Hepatocyte (in vitro differentiated cells): ENCODE data around the gene LRRC71. TPM values are rescaled to one million over a fixed set of nuclear protein-coding genes. Genes with fewer than 3 reads are reported as not detected.

Experiments
- DNase-seq: peaks from one replicate; pipeline ENCODE4 v3.0.0-alpha.2; 2016; ENCODE audit warnings: low spot score
- H2AFZ ChIP-seq: fragments of 200-600 bp; sonication (generic); 2 replicates; pipeline ENCODE4 v1.6.0; 2016; ENCODE audit warnings: antibody characterized with exemption, mild to moderate bottlenecking
- H3K27ac ChIP-seq: fragments of 200-600 bp; sonication (generic); 2 replicates; pipeline ENCODE4 v1.5.1; 2016; ENCODE audit warnings: mild to moderate bottlenecking
- H3K27me3 ChIP-seq: fragments of 200-600 bp; sonication (generic); 2 replicates; pipeline ENCODE4 v1.6.1; 2016
- H3K36me3 ChIP-seq: fragments of 200-600 bp; sonication (generic); replicated peaks from 2 replicates; pipeline ENCODE4 v1.5.1; 2016; ENCODE audit warnings: low read depth; ENCODE audit not compliant: insufficient read depth
- H3K4me1 ChIP-seq: fragments of 200-600 bp; sonication (generic); 2 replicates; pipeline ENCODE4 v1.5.1; 2016; ENCODE audit warnings: mild to moderate bottlenecking, moderate library complexity; ENCODE audit not compliant: insufficient read depth
- H3K4me2 ChIP-seq: fragments of 200-600 bp; sonication (generic); 2 replicates; pipeline ENCODE4 v1.6.0; 2016
- H3K4me3 ChIP-seq: fragments of 200-600 bp; sonication (generic); 2 replicates; pipeline ENCODE4 v1.5.1; 2016; ENCODE audit warnings: mild to moderate bottlenecking
- H3K79me2 ChIP-seq: fragments of 200-600 bp; sonication (generic); 2 replicates; pipeline ENCODE4 v1.6.0; 2017; ENCODE audit warnings: mild to moderate bottlenecking
- H3K9me2 ChIP-seq: fragments of 200-600 bp; sonication (generic); replicated peaks from 2 replicates; pipeline ENCODE4 v1.6.0; 2017; ENCODE audit warnings: mild to moderate bottlenecking; ENCODE audit not compliant: insufficient read depth
- H3K9me3 ChIP-seq: fragments of 200-600 bp; sonication (generic); 2 replicates; pipeline ENCODE4 v1.5.1; 2016; ENCODE audit warnings: low read depth, mild to moderate bottlenecking
- H4K20me1 ChIP-seq: fragments of 200-600 bp; sonication (generic); 2 replicates; pipeline ENCODE4 v1.6.0; 2016; ENCODE audit warnings: mild to moderate bottlenecking; ENCODE audit not compliant: insufficient read depth, poor library complexity, severe bottlenecking
- EZH2 ChIP-seq: fragments of 200-600 bp; sonication (generic); IDR thresholded peaks from 2 replicates; pipeline ENCODE4 v1.6.1; 2016; ENCODE audit warnings: antibody characterized with exemption, mild to moderate bottlenecking, borderline replicate concordance
- EZH2phosphoT487 ChIP-seq: fragments of 200-600 bp; sonication (generic); IDR thresholded peaks from one replicate; pipeline ENCODE4 v1.6.1; 2018; ENCODE audit warnings: antibody characterized with exemption, mild to moderate bottlenecking, low read depth, moderate library complexity; ENCODE audit not compliant: unreplicated experiment, severe bottlenecking
- WGBS: methylation state at CpG from one replicate; pipeline ENCODE4 v1.1.6; 2016; ENCODE audit warnings: low lambda C conversion rate; ENCODE audit errors: missing lambda C conversion rate; 5-methylcytosine and 5-hydroxymethylcytosine counted together
- polyA plus RNA-seq: library from polyadenylated mRNA; unstranded; fragments of >200 nt; fragmentation: Nextera tagmentation; extraction: Ambion mirVana; gene quantifications from 2 replicates; pipeline ENCODE4 v1.2.1, GENCODE V29; 2016
- total RNA-seq: library from RNA; depleted of rRNA; stranded (reverse); fragments of >200 nt; gene quantifications from 2 replicates; pipeline ENCODE4 v1.2.3, GENCODE V29; 2014
- TF ChIP-seq, protein P1 (sequence below): fragments of 200-600 bp; sonication (generic); IDR thresholded peaks from 2 replicates; pipeline ENCODE4 v1.5.1; 2016; ENCODE audit warnings: antibody characterized with exemption, mild to moderate bottlenecking; ENCODE audit not compliant: poor library complexity

Gene LRRC71
- total and polyA plus RNA-seq, 2 experiments from 2014 or later = not detected

- H3K27ac ChIP-seq = no peak overlapping the region
- H4K20me1 ChIP-seq = no peaks in the 10 kb centered on the region
- no peaks in the 10 kb centered on the region for H3K36me3 ChIP-seq
- no peak overlapping the region for H3K4me3 ChIP-seq
- TF ChIP-seq EZH2phosphoT487 = no peak
- TF ChIP-seq EZH2 = no peak
- TF ChIP-seq, protein P1, sequence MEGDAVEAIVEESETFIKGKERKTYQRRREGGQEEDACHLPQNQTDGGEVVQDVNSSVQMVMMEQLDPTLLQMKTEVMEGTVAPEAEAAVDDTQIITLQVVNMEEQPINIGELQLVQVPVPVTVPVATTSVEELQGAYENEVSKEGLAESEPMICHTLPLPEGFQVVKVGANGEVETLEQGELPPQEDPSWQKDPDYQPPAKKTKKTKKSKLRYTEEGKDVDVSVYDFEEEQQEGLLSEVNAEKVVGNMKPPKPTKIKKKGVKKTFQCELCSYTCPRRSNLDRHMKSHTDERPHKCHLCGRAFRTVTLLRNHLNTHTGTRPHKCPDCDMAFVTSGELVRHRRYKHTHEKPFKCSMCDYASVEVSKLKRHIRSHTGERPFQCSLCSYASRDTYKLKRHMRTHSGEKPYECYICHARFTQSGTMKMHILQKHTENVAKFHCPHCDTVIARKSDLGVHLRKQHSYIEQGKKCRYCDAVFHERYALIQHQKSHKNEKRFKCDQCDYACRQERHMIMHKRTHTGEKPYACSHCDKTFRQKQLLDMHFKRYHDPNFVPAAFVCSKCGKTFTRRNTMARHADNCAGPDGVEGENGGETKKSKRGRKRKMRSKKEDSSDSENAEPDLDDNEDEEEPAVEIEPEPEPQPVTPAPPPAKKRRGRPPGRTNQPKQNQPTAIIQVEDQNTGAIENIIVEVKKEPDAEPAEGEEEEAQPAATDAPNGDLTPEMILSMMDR = no peak
- DNase-seq = no peak
- H3K4me2 ChIP-seq = no peak overlapping the region
- H3K9me2 ChIP-seq = no peaks in the 10 kb centered on the region
- WGBS = 48% methylated on average over 3 of the region's 4 CpGs
- peaks cover 50% of the 10 kb centered on the region for H3K27me3 ChIP-seq
- no peak overlapping the region for H2AFZ ChIP-seq
- H3K4me1 ChIP-seq = peaks cover 8% of the 10 kb centered on the region
- no peaks in the 10 kb centered on the region for H3K79me2 ChIP-seq
- H3K9me3 ChIP-seq = no peaks in the 10 kb centered on the region
Observed at GRCh38 chr1:156930483-156930882, 10.1 kb downstream of the LRRC71 start.

- Histone ChIP-seq H3K27ac (no peak overlapping the region), H3K4me2 (no peak overlapping the region), H3K79me2 (no peaks in the 10 kb centered on the region), H3K4me3 (no peak overlapping the region), H3K4me1 (peaks cover 8% of the 10 kb centered on the region), H3K27me3 (peaks cover 41% of the 10 kb centered on the region), H3K9me3 (no peaks in the 10 kb centered on the region), H3K36me3 (no peaks in the 10 kb centered on the region), H4K20me1 (no peaks in the 10 kb centered on the region), H3K9me2 (no peaks in the 10 kb centered on the region), H2AFZ (no peak overlapping the region)
- 82% methylated on average over 11 of the region's 11 CpGs for WGBS
- no peak for TF ChIP-seq EZH2phosphoT487
- TF ChIP-seq, protein P1 = no peak
- no peak for TF ChIP-seq EZH2
- no peak for DNase-seq
Observed at GRCh38 chr1:156931211-156931952, 10.9 kb downstream of the LRRC71 start.

DNA sequence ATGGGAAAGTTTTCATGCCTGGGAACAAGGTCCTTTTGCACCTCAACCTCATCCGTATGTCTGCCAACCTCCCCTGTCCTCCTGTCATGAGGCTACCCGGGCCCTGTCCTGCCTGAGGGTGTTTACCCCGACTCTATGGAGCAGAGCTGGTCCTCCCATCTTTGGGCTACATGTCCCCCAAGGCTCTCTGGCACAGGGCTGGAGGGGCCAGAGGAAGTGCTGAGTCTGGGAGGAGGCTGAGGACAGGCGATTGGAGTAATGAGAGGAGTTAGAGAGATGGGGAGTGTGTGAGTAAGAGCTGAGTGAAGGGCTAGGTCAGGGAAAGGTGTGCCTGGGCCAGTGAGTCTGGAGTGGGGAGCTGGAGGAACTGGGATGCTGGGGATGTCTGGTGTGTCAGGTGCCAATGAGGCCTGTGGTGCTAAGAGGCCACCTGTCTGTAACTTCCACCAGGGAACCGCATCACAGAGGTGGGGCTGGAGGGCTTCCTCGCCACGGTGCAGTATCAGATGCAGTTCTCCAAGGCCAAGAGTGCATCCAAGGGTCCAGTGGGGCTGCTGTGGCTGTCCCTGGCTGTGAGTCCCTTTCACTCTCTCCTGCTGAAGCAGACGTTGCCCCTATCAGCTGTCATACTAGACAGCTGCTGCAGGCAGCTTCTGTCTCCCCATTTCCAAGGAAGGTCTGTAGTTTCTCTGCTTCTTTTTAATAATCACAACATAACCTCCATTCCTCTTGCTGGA is 11.7 kb downstream of the LRRC71 start:
- H3K4me3 ChIP-seq = no peak overlapping the region
- no peak for DNase-seq
- H3K4me2 ChIP-seq = no peak overlapping the region
- H3K27ac ChIP-seq = no peak overlapping the region
- no peaks in the 10 kb centered on the region for H3K9me2 ChIP-seq
- no peaks in the 10 kb centered on the region for H4K20me1 ChIP-seq
- no peaks in the 10 kb centered on the region for H3K36me3 ChIP-seq
- TF ChIP-seq, protein P1 = no peak
- no peak for TF ChIP-seq EZH2
- TF ChIP-seq EZH2phosphoT487 = no peak
- H3K27me3 ChIP-seq = peaks cover 33% of the 10 kb centered on the region
- 72% methylated on average over 8 of the region's 8 CpGs for WGBS
- no peak overlapping the region for H2AFZ ChIP-seq
- peaks cover 8% of the 10 kb centered on the region for H3K4me1 ChIP-seq
- H3K9me3 ChIP-seq = no peaks in the 10 kb centered on the region
- H3K79me2 ChIP-seq = no peaks in the 10 kb centered on the region
